GM18858 (cell line): ENCODE results near the gene CYP2C8.
"Not testable (repeated sequence)": the region's sequence is repeated elsewhere in the genome, so short reads cannot be mapped to it uniquely, and the experiment has no call there.

Experiments used
- ATAC-seq: cut with Tn5 transposase; IDR thresholded peaks from one replicate; pipeline ENCODE4 v1.9.1; 2021; ENCODE audit not compliant: unreplicated experiment

The CYP2C8 gene

DNA sequence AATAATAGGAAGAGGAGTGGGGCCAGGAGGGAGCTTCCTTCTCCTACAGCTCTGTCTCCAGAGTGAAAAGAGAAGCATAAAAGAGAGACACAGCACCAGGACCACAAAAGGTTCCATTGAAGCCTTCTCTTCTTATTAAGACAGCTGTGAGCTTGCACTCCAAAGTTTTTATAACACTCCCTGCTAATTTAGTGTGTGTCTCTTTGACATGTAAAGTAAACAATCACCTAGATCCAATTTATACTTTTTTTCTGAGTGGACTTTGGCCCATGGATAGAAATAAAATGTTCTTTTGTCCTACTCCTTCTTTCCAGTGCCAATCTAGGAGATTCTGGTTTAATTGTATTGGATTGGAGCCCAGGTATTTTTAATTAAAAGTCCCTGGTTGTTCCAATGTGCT, at the start of gene CYP2C8:
CYP2C8 (minus strand) TSS at position 212 of the 400 bp plus-strand sequence; CDS start at position 117, 95 bp downstream.
- no peak for ATAC-seq

DNA sequence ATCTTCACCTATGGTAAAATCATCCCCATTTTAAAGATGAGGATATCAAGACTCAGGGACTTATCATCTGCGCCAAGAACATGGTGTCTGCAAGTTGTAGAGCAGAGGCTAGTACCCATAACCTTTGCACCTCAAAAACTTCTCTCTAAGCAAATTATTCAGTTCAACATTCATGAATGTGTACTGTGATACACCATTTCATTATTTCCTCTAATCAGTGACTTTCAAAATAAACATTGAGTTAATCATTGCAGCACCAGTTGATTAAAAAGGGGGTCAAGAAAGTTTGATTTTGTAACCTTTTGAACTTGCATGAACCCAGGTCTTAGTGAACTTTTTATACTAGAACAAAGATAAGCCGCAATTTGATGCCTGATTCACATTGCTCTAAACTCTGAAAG, 47.6 kb upstream of the CYP2C8 start:
- no peak for ATAC-seq

DNA sequence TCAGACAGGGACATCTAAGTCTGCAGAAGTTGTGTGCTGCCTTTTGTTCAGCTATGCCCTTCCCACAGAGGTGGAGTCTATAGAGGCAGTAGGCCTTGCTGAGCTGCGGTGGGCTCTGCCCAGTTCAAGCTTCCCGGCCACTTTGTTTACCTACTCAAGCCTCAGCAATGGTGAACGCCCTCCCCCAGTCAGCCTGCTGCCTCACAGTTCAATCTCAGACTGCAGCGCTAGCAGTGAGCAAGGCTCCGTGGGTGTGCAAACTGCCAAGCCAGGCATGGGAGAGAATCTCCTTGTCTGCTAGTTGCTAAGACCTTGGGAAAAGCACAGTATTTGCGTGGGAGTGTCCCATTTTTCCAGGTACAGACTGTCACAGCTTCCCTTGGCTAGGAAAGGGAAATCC, 41.5 kb upstream of the CYP2C8 start:
- ATAC-seq, result not testable (repeated sequence)

DNA sequence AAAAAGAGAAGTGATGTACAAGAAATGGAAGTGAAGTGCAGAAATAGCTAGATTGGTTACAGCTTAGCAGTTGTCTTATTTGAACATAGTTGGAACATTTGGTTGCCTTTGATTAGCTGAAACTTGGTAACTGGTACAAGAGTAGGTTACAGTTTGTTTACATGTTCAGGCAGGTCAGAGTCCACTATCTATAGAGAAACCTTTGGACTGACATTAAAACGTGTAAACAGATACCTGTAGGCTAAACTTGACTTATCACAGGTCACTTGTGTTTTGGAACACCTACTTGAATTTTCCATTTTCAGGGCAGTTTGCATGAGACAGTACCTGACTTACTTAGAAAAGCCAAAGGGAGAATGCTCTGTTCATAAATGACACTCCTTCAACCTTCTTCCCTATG, 28.5 kb upstream of the CYP2C8 start:
- ATAC-seq, result no peak

DNA sequence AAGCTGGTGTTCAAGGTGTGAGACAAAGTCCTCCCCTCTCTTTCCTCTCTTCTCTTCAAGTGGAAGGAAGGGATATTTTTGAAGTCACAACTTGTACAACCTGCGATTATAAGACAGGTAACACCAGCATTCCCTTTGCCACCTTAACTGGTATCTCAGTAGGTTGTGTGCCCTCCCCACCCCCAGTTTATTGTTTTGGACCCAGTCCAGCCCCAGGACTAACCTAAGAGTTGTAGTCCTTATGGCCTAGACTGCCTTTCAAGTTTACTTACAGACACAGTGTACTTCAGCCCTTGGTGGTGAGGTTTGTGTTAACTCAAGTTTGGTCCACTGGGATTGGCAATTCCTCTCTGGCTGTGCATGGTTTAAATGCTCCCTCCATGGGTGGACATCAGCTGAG, 26.8 kb upstream of the CYP2C8 start:
- no peak for ATAC-seq

DNA sequence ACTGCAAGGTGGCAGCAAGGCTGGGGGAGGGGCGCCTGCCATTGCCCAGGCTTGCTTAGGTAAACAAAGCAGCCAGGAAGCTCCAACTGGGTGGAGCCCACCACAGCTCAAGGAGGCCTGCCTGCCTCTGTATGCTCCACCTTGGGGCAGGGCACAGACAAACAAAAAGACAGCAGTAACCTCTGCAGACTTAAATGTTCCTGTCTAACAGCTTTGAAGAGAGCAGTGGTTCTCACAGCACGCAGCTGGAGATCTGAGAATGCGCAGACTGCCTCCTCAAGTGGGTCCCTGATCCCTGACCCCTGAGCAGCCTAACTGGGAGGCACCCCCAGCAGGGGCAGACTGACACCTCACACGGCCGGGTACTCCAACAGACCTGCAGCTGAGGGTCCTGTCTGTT, 10.3 kb upstream of the CYP2C8 start:
- not testable (repeated sequence) for ATAC-seq

DNA sequence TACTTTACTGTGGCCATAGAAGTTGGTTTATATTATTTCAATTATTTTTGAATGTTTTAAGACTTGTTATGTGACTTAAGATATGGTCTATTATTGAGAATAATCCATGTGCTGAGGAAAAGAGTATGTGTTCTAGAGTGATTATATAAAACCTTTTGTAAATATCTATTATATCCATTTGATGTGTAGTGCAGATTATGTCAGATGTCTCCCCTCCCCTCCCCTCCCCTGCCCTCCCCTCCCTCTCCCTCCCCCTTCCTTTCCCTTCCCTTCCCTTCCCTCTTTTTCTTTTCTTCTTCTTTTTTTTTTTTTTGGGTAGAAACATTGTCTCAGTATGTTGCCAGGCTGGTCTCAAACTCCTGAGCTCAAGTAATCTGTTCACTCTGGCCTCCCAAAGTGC, 8.3 kb upstream of the CYP2C8 start:
- ATAC-seq, result no peak

DNA sequence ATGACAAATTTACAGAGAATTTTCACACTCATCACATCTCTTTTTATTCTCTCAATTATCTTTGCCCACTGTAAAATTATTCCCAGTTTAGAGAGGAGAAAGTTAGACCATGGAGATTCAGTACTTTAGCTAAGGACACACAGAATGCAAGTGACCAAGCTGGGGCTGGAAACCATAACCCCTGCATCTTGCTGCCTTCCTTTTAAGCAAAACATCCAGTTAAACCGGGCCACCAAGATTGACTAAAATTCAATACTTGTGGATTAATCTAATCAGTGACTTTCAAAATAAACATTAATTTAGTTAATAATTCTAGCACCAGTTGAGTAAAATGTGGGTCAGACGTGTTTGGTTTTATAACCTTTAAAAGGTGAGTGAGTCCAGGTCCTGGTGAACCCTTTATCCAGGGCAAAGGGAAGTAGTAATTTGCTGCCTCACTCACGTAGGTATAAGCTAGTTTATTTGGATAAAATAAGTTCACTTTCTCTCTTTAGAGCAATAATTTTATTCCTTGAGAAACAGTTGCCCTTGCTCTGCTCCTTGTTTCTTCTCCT, 1.9 kb upstream of the CYP2C8 start:
- no peak for ATAC-seq

DNA sequence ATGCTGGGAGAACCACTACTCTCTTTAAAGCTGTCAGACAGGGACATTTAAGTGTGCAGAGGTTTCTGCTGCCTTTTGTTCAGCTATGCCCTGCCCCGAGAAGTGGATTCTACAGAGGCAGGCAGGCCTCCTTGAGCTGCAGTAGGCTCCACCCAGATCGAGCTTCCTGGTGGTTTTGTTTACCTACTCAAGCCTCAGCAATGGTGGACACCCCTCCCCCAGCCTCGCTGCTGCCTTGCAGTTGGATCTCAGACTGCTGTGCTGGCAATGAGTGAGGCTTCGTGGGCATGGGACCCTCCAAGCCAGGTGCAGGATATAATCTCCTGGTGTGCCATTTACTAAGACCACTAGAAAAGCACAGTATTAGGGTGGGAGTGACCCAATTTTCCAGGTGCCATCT, 5.2 kb downstream of the CYP2C8 start:
- not testable (repeated sequence) for ATAC-seq

DNA sequence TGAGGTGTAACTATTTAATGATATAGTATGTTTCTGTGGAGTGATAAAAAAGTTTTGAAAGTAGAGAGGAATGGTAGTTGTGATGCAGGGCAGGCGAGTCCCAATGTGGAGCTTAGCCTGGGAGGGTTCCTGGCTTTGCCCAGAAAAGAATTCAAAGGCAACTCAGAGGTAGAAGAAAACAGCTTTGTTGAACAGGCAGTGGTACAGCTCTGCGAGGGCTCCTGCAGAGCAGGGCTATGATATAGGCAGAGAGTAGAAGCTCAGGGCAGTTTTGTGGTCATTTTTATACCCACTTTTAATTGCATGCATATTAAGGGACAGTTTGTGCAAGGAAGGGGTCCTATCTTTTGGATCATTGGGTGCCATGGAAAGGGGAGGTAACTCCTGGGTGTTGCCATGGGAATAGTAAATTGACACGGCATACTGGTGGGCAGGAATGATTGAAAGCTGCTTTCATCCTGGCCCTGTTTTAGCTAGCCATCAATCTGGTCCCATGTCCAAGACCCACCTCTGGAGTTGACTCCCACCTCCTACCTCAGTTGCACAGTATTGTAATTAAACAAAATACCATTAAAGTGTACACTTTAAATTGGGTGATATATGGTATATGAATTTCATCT, 12.4 kb downstream of the CYP2C8 start:
- ATAC-seq, result no peak

DNA sequence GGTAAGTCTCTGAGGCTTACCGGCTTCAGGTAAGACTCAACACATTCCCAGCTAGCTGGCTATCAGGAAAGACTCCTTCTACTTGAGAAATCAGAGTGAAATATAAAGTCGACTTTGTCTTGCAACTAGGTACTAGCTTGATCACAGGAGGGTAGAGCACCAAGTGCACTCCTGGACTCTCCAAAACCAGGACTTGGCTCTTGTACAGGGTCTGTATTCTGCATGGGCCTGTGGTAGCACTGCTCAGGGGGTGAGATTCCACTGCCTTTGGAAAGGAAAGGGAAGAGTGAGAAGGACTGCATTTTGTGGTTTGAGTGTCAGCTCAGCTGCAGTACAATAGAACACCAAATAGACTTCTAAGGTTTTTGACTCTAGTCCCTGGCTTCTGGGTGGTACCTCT, 19.4 kb downstream of the CYP2C8 start:
- no peak for ATAC-seq

DNA sequence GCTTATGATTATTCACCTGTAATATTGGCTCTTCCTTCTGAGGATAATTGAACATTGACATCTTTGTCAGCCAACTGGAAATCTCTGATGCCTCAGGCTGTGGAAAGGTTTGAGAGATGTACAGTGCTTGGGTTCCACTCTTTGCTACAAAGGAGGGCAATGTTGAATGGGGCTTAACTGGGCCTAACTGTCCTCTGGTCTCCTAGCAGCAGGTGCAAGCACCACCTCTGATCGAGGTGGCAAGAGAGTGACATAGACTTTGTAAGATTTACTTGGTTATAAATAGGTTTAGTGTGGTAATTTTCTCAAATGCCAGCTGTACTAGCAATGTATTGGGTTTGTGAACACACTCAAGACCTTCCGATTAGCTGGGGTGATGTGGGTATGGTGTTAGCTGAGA, 21.1 kb downstream of the CYP2C8 start:
- no peak for ATAC-seq

DNA sequence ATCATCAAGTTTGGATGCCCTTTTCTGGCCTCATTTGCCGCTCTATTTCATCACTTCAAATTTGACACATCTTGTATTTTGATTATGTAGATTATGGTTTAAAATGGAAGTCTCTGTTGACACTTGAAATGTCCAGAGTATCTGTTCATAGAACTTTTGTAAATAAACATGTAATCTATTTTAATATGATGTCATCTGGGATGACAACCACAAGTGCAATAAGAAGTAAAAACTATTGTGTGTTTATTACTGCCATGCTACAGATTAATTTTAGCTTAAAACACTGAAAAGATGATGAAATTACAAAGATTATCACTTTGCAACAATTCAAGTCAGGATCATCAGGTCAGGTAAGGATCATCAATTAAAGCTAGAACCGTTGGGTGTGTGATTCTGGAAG, 30.0 kb downstream of the CYP2C8 start:
- ATAC-seq, result no peak

DNA sequence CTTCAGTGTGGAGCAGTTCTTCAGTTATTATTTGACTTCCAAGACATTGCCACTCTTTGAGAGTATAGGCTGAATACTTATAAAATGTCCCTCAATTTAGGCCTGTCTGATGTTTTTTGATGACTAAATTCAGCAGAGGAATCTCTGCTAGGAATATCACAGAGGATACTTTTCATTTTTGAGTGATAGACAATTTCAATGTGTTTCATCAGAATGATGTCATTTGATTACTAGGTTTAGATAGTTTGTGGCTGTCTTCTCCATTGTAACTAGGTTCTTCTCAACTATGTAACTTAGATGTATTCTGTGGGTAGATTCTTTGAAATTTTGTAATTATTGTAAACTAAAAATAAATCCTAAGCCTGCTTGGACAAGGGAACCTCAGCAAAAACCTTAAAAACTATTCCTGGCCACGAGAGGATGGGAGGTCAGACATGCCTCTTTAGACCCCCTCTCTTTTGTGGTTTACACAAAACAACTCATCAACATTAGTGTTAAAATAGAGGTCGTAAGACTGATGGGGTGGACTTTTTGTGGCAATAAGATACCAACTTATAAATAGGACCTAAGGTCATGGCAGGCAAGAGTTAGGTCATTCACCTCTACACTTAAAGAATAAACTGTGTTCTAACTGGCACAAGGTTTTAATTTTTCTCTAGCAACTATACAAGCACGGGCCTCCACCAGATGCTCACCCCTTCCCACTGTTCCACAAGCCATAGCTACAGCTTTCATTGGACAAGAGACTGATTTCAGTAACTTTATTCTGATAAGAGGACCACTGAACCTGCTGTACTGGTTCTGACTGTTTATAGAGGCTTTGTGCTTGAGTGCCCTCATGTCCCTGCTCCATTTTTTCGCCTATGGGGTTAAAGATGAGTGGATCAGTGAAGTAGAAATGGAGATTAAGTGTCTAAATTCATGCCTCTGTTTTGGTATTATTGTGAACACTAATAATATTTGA, 33.7 kb downstream of the CYP2C8 start:
- no peak for ATAC-seq

DNA sequence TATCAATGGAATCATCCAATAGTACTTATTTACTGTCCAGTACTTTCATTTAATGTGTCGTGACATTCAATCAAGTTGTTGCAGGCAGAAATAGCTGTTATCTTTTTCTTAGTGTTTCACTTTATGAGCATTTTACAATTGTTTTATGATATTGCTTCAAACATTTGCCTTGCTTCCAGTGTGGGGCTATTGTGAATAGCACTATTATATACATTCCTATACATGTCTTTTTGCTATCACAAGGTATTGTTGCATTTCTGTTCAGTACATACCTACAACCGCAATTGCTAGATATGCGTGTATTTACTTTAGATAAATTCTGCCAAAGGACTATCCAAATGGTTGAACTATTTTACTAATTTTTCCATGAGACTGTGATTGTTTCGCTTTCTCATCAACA, 34.9 kb downstream of the CYP2C8 start:
- ATAC-seq, result no peak

DNA sequence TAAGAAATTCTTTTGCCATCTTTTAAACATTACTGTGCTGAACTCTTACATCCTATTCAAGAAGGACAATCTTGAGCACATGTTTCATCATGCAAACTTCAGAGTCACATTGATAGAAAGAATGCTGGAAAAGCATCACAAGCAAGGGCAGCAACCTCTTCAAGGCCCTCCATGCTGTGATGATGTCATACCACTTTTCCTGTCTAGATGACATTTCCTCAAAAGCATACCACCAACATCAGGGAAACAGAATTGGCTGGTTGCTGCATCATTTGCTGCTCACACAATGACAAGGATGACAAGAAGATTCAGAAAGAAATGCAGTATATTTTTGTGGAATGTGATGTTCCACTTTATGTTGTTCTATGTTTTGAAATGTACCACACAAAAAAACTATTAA, 37.6 kb downstream of the CYP2C8 start:
- no peak for ATAC-seq

DNA sequence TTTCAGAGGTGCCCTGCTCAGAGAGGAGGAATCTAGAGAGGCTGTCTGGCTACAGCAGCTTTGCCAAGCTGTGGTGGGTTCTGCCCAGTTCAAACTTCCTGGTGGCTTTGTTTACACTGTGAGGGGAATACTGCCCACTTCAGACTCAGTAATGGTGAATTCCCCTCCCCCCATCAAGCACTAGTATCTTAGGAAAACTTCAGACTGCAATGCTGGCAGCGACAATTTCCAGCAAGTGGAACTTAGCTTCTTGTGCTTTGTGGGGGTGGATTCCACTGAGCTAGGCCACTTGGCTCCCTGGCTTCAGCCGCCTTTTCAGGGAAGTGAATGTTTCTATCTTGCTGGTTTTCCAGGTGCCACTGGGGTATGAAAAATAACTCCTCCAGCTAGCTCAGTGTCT, 42.8 kb downstream of the CYP2C8 start:
- ATAC-seq, result no peak

DNA sequence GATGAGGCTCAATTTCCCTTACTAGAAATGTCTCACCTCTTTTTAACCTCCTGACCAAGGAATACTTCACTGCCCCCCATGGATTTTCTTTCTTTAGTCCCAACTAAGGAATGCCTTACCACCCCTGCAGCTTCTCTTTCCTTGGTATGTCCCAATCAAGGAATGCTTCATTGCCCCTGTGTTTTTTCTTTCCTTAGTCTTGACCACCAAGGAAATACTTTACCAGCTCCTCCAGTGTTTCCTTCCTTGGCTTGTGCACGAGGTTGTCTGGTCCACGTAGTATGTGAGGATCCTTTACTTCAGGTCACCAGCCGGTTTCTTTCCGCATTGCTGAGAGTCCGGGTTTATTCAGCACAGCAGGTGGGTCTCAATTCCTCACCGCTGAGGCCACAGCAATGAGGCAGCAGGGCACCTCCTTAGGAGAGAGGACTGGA, 71.5 kb downstream of the CYP2C8 start:
- no peak for ATAC-seq

DNA sequence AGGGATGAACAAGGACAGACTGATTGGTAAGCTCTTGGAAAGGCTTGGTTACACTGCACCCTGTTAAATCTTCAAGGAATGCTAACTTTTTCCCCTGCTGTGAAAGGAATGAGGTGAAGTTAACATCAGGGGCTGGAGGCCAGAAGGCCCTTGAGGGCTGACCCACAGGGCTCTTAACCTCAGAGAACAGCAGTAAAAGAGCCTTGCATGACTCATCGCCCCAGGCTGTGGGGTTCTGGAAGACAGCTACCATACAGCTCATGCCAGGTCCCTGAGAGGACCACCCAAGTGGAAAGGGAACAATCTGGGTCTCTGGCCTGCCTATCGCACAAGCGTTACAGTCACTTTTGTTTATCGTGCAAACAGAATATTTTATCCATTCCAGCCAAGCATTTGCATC, 76.5 kb downstream of the CYP2C8 start:
- no peak for ATAC-seq

DNA sequence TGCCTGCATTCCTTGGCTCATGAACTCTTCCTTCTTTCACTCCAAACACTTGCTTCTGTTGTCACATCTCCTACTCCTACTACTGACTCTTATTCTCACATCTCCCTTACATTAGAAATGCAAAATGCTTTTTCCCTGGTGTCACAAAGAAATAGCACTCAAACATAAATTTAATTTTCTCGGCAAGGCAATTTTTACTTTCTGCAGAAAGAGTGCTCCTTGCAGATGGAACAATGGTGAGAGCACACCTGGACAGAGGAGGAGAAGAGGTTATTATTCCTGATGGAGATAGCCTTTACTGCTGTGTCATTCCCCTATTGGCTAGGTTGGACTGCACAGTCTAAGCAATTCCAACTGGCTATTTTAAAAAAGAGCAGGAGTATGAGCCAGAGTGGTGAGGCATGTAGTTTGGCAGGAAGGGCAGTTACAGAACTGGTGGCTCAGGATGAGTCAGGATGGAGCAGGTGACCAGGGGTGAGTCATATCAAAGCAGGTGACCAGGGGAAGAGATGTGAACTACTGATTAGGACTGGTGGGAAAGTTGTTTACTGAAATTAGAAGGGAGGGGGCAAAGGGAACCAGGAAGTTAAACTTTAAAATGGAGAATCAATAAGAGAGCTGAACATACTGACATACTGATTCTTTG, 77.9 kb downstream of the CYP2C8 start:
- no peak for ATAC-seq

DNA sequence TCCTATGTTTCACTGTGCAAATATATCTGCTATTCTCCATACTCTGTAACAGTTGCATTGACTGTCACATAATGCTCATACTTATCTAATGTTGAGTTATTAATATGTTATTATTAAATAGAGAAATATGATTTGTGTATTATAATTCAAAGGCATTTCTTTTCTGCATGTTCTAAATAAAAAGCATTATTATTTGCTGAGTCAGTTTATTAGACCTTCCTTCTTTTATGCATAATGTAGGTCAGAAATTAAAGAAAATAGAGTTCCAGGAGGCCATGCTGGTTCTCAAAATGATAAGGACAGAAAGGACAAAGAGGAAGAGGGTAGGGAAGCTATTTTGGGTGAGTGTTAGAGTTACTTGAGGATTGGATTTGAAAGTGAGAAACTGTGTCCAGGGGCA, 80.1 kb downstream of the CYP2C8 start:
- no peak for ATAC-seq
